ENCODE measurements around the gene ZNF146.

GRCh38 chr19:36182612-36183244 is 32.2 kb upstream of the ZNF146 start:
- TF ChIP-seq TARDBP (IDR thresholded peaks at IDR 0.05) (no peak), CTBP1 (IDR thresholded peaks at IDR 0.05; ENCODE audit: borderline replicate concordance) (no peak), BHLHE40 (IDR thresholded peaks at IDR 0.05; ENCODE audit: borderline replicate concordance) (no peak), SP1 (IDR thresholded peaks at IDR 0.05) (no peak), FOXM1 (IDR thresholded peaks at IDR 0.05; ENCODE audit: borderline replicate concordance) (no peak), SUZ12 (IDR thresholded peaks at IDR 0.05) (no peak), FOXK2 (IDR thresholded peaks at IDR 0.05) (no peak), FOXA1 (IDR thresholded peaks at IDR 0.05) (no peak), NFRKB (IDR thresholded peaks at IDR 0.05) (no peak)
